Activated T-helper 1 cell treated with anti-CD3 and anti-CD28 coated beads, Interleukin-12 subunit alpha, Interleukin-12 subunit beta, Interleukin-2, Interleukin-4 antibody, amounts not matched to agents 30 ng/mL and 10 ng/mL and 1 ng/mL, durations not matched to agents 14 hours and 24 hours and 36 hours (primary cell): Measurements from ENCODE around the gene TCF12. TPM values are rescaled to one million over a fixed set of nuclear protein-coding genes. Genes with fewer than 3 reads are reported as not detected.

Source experiments
- DNase-seq: peaks from one replicate; pipeline ENCODE4 v3.0.0; 2021; ENCODE audit warnings: low spot score
- H3K27ac Mint-ChIP-seq: one replicate; pipeline ENCODE4 v1.8.0; 2021; ENCODE audit warnings: mild to moderate bottlenecking, mixed read lengths
- H3K27me3 Mint-ChIP-seq: one replicate; pipeline ENCODE4 v1.8.0; 2022; ENCODE audit warnings: mild to moderate bottlenecking, moderate library complexity, mixed read lengths; ENCODE audit not compliant: insufficient read depth
- H3K36me3 Mint-ChIP-seq: one replicate; pipeline ENCODE4 v1.8.0; 2021; ENCODE audit warnings: low read depth, mixed read lengths
- H3K4me1 Mint-ChIP-seq: one replicate; pipeline ENCODE4 v1.8.0; 2021; ENCODE audit warnings: low read depth, mixed read lengths
- H3K4me3 Mint-ChIP-seq: one replicate; pipeline ENCODE4 v1.8.0; 2021; ENCODE audit warnings: mild to moderate bottlenecking, moderate library complexity, mixed read lengths
- H3K9me3 Mint-ChIP-seq: one replicate; pipeline ENCODE4 v1.8.0; 2021; ENCODE audit warnings: mixed read lengths
- intact Hi-C: fragments of 100-400 bp; cut with micrococcal nuclease; formaldehyde crosslinking; loops from one replicate; pipeline ENCODE4 v1.15.1; 2024
- total RNA-seq: library from RNA; stranded (reverse); gene quantifications from 2 replicates; pipeline ENCODE4 v1.2.3, GENCODE V29; 2022

TCF12 gene
- total RNA-seq, 1 donor from 2014 or later: 85.7 TPM

DNA sequence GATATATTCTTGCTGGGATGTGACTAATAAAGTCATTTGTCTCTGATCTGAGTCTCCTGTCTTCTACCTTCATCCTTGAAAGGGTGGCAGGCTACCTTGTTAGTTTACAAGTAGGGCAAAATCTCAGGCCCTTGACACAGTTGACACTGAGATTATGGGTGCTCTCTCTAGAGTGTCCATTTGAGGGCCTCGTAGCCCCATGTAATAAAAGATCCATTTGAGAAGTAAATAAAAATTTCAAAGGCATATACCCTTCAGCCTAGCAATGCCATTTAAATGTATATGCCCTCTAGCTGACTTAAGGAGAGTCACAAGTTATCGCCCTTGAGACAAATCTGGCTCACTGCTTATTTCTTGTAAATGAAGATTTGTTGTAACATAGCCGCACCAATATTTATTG, 98.6 kb downstream of the TCF12 start:
- Mint-ChIP-seq H3K27ac (no peak overlapping the region), H3K9me3 (peaks cover 4% of the 10 kb centered on the region), H3K27me3 (no peaks in the 10 kb centered on the region), H3K4me1 (peaks cover 8% of the 10 kb centered on the region), H3K36me3 (peaks cover 8% of the 10 kb centered on the region), H3K4me3 (no peak overlapping the region)
- intact Hi-C loops: loop anchor here (1.0 to 10.0 kb wide), 2 partner anchors 289 to 522 kb away; no protein-coding TSS in a partner anchor
- no peak for DNase-seq

DNA sequence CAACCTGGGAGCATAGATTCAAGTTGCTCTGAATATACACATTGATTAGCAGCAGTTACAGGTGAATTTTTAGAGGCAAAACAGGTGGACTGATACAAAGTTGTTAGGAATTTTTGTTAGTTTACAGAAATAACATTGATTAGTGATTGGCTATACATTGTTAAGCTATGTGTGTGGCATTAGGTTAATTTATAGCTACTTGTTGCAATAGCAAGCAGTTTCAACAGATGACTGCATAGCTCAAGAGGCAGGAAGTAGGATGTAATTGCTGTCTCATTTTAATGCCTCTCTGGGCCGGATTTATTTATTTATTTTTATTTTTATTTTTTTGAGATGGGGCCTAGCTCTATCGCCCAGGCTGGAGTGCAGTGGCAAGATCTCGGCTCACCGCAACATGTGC, 99.7 kb downstream of the TCF12 start:
- Mint-ChIP-seq H3K27ac (no peak overlapping the region), H3K4me3 (no peak overlapping the region), H3K27me3 (no peaks in the 10 kb centered on the region), H3K36me3 (peaks cover 10% of the 10 kb centered on the region), H3K4me1 (peaks cover 19% of the 10 kb centered on the region), H3K9me3 (peaks cover 10% of the 10 kb centered on the region)
- intact Hi-C loops: loop anchor here (10.0 kb wide), 1 partner anchor 523 kb away; no protein-coding TSS in a partner anchor
- no peak for DNase-seq

DNA sequence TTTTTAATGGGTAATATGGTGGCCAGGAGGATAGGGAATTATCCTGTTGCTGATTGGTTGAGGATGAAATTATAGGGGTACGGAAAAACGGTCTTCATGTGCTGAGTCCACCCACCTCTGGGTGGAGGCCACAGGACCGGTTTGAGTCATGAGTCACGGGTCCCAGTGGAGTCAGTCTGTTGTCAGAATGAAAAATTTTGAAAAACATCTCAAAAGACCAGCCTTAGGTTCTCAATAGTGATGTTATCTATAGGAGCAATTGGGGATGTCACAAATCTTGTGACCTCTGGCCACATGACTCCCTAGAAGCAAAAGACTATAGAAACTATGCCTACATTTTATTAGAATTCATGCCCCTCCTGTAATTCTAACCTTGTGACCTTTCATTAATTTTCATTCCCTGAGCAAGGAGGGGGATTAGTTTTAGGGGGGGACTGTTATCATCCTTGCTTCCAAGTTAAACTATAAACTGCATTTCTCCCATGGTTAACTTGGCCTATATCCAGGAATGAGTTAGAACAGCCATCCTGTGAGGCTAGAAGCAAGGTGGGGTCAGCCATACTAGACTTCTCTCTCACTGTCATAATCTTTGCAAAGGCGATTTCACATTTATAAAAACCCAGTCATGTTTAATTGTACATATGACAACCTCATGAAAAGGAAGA, 101.2 kb downstream of the TCF12 start:
- intact Hi-C loops: loop anchor here (10.0 kb wide), 1 partner anchor 525 kb away; no protein-coding TSS in a partner anchor
- H3K4me1 Mint-ChIP-seq: peaks cover 20% of the 10 kb centered on the region
- H3K27me3 Mint-ChIP-seq: no peaks in the 10 kb centered on the region
- H3K36me3 Mint-ChIP-seq: peaks cover 8% of the 10 kb centered on the region
- H3K27ac Mint-ChIP-seq: no peak overlapping the region
- DNase-seq: no peak
- H3K9me3 Mint-ChIP-seq: peaks cover 10% of the 10 kb centered on the region
- H3K4me3 Mint-ChIP-seq: no peak overlapping the region

DNA sequence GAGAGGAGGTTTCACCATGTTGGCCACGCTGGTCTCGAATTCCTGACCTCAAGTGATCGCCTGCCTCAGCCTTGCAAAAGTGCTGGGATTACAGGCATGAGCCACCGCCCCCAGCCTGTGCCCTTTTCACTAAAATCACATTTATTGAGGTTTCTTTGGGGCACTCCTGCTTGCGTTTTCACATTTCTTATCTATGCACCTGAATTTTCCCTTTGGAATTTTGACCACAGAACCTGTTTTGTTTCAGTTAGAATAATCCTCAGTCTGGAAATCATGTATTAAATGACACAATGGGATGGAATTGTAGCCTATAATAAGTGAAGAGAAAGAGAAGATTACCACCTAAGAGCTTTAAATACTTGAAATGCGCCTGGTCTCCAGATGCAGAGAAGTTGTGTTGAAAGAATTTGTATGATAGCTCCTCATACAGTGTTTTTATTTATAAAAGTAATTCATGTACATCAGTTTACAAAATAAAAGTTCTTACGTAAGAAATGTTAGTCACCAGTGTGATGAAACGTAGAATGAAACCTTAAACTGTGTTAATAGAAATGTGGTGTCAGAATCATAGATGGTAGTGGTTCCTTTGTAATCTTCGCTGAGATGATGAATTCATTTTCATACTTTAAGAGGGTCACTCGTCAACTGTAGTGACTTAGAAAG, 107.0 kb downstream of the TCF12 start:
- Mint-ChIP-seq H3K9me3 (peaks cover 13% of the 10 kb centered on the region), H3K36me3 (peaks cover 4% of the 10 kb centered on the region), H3K27ac (no peak overlapping the region), H3K4me3 (no peak overlapping the region), H3K4me1 (peaks cover 17% of the 10 kb centered on the region), H3K27me3 (no peaks in the 10 kb centered on the region)
- intact Hi-C loops: no loop called here
- DNase-seq: no peak

DNA sequence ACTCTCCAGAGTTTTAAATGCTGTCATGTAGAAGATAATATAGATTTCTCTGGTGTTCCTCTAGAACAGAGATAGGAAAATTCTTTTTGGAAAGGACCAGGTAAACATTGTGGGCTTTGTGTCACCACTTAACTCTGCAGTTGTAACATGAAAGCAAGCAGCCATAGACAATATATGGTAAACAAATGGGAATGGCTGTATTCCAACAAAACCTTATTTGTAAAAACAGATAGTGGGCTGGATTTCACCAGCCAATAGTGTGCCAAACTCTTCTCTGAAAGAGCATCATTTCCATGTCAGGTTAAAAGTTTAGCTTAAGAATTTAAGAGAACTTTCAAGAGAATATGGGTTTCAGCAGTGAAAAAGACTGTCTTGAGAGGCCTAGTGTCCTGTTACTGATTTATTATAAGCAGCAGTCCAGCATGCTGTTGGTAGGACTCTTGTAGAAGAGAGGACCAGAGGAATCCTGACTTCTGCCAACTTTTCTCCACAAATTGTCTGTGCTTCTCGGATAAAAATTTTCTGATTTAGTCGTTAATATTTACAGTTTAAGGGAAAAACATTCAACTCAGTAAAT, 107.7 kb downstream of the TCF12 start:
- Mint-ChIP-seq H3K36me3 (peaks cover 2% of the 10 kb centered on the region), H3K4me1 (peaks cover 23% of the 10 kb centered on the region), H3K27me3 (no peaks in the 10 kb centered on the region), H3K4me3 (no peak overlapping the region), H3K27ac (no peak overlapping the region), H3K9me3 (peaks cover 10% of the 10 kb centered on the region)
- DNase-seq: no peak
- intact Hi-C loops: no loop called here

DNA sequence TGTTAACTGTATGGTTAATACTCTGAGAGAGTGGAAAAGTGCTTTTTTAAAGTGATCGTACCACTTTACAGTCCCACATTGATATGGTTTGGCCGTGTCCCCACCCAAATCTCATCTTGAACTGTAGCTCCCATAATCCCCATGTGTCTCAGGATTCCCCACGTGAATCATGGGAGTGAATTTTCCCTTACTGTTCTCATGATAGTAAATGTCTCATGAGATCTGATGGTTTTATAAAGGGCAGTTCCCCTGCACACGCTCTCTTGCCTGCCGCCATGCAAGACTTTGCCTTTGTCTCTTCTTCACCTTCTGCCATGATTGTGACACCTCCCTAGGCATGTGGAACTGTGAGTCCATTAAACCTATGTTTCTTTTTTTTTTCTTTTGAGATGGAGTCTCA, 109.2 kb downstream of the TCF12 start:
- intact Hi-C loops: no loop called here
- no peak overlapping the region for H3K27ac Mint-ChIP-seq
- no peak overlapping the region for H3K4me3 Mint-ChIP-seq
- DNase-seq: no peak
- peaks cover 25% of the 10 kb centered on the region for H3K4me1 Mint-ChIP-seq
- peaks cover 8% of the 10 kb centered on the region for H3K9me3 Mint-ChIP-seq
- peaks cover 2% of the 10 kb centered on the region for H3K36me3 Mint-ChIP-seq
- no peaks in the 10 kb centered on the region for H3K27me3 Mint-ChIP-seq

DNA sequence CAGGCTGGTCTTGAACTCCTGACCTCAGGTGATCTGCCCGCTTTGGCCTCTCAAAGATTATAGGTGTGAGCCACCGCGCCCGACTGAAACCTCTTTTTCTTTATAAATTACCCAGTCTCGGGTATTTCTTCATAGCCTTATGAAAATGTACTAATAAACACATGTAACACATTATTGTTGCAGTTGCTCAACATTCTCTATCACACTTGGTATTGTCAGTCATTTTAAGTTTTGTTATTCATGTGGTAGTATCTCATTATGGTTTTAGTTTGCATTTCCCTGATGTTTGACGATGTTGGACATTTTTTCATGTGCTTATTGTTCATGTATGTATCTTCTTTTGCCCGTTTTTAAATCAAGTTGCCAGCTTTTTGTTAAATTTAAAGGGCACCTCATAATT, 109.7 kb downstream of the TCF12 start:
- intact Hi-C loops: no loop called here
- Mint-ChIP-seq H3K27me3 (no peaks in the 10 kb centered on the region), H3K27ac (no peak overlapping the region), H3K4me1 (peaks cover 19% of the 10 kb centered on the region), H3K36me3 (no peaks in the 10 kb centered on the region), H3K4me3 (no peak overlapping the region), H3K9me3 (peaks cover 4% of the 10 kb centered on the region)
- no peak for DNase-seq

DNA sequence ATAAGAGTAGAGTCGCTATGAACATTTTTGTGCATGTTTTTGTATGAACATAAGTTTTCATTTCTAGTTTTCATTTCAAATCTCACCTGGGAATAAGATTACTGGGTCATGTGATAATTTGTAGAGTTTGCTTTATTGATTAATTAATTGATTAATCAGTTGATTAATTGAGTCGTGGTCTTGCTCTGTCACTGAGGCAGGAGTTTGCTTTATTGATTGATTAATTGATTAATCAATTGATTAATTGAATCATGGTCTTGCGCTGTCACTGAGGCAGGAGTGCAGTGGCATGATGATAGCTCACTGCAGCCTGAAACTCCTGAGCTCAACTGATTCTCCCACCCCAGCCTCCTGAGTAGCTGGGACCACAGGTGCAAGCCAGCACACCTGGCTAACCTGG, 111.6 kb downstream of the TCF12 start:
- Mint-ChIP-seq H3K36me3 (no peaks in the 10 kb centered on the region), H3K27me3 (no peaks in the 10 kb centered on the region), H3K4me3 (no peak overlapping the region), H3K4me1 (peaks cover 18% of the 10 kb centered on the region), H3K27ac (no peak overlapping the region), H3K9me3 (peaks cover 4% of the 10 kb centered on the region)
- no peak for DNase-seq
- intact Hi-C loops: no loop called here

DNA sequence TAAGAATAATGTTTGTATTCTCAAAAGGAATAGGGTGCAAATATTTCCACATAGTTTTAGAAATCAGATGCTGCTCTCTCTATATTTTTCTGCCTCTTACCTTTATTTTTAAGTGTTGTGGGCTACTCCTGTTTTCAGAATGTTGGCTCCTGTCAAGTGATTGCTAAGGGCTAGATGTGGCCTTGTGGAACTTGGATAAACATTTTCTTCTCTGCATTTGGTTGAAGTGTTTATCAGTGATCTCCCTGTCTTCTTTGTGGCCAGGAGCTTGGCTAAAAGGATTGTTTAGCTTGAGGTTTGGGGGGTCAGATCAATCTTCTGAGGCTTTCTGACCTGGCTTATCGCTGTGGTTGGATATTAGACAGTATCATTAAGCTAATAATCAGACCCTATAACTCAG, 112.6 kb downstream of the TCF12 start:
- H3K27me3 Mint-ChIP-seq: no peaks in the 10 kb centered on the region
- no peak overlapping the region for H3K4me3 Mint-ChIP-seq
- H3K27ac Mint-ChIP-seq: no peak overlapping the region
- peaks cover 22% of the 10 kb centered on the region for H3K4me1 Mint-ChIP-seq
- H3K9me3 Mint-ChIP-seq: peaks cover 4% of the 10 kb centered on the region
- H3K36me3 Mint-ChIP-seq: no peaks in the 10 kb centered on the region
- intact Hi-C loops: no loop called here
- no peak for DNase-seq

DNA sequence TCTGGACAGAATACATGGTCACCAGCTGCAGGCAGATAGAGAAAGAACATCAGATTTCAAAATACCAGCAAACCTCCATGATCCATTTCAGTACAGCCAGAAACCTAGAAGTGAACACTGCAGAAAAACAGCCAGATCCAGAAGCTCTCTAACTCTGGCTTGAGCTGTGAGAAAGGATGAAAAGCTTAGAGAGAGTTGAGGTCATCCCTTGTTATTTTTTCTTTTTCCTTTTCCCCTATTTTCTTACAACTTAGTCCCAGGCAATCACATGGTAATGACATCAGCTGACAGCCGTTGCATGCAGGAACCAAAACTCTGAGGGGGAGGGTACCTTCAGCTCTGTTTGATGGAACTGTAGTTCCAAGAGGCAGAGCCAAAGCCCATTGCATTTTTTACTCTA, 113.2 kb downstream of the TCF12 start:
- intact Hi-C loops: no loop called here
- Mint-ChIP-seq H3K36me3 (no peaks in the 10 kb centered on the region), H3K9me3 (peaks cover 4% of the 10 kb centered on the region), H3K4me3 (no peak overlapping the region), H3K4me1 (peaks cover 27% of the 10 kb centered on the region), H3K27me3 (no peaks in the 10 kb centered on the region), H3K27ac (no peak overlapping the region)
- DNase-seq: no peak

DNA sequence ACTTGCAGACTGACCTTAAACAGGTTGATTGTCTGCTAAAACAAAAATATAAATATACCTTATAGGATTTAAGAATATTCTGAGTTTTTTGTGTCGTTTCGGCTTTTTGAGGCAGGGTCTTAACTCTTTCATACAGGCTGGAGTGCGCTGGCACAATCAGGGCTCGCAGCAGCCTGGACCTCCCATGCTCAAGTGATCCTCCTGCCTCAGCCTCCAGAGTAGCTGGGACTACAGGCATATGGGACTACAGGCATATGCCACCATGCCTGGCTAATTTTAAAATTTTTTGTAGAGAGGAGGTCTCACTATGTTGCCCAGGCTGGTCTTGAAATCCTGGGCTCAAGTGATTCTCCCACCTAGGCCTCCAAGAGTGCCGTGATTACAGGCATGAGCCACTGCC, 113.9 kb downstream of the TCF12 start:
- H3K27ac Mint-ChIP-seq: no peak overlapping the region
- H3K4me1 Mint-ChIP-seq: peaks cover 34% of the 10 kb centered on the region
- H3K36me3 Mint-ChIP-seq: no peaks in the 10 kb centered on the region
- H3K4me3 Mint-ChIP-seq: no peak overlapping the region
- intact Hi-C loops: no loop called here
- no peak for DNase-seq
- H3K9me3 Mint-ChIP-seq: peaks cover 4% of the 10 kb centered on the region
- H3K27me3 Mint-ChIP-seq: no peaks in the 10 kb centered on the region

DNA sequence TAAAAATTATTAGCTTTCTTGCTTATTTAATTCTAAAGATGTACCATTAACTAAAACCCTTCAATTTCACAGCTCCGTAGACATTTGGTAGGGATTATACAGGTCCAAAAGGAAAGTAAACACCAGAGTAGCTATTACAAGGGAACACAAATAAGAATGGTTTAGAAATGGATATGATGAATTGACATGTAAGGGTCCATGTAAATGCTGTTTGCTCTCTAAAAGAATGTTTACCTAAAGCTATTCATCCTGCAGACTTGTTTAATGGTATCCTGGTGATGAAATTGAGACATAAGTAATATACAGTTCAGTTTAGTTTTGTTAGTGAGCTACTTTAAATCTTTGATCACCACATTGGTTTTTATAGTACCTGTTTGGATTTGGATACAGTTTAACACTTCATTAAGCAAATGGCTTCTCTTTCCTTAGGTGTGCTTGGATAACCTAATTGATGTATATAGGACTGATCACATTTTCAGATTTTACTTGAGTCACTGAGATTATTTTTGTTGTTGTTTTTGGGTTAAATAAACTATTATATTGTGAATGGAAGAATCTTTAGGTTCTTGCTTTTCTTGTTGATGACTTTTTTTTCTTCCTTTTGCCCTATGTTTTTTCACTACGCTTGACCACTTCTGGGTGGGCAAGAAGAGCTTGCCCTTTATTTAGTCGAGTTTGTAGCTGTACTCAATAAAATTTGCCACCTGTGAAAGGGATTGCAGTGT, 115.4 kb downstream of the TCF12 start:
- no peak overlapping the region for H3K4me3 Mint-ChIP-seq
- peaks cover 40% of the 10 kb centered on the region for H3K4me1 Mint-ChIP-seq
- intact Hi-C loops: no loop called here
- H3K27ac Mint-ChIP-seq: no peak overlapping the region
- H3K36me3 Mint-ChIP-seq: no peaks in the 10 kb centered on the region
- no peaks in the 10 kb centered on the region for H3K9me3 Mint-ChIP-seq
- no peaks in the 10 kb centered on the region for H3K27me3 Mint-ChIP-seq
- no peak for DNase-seq

DNA sequence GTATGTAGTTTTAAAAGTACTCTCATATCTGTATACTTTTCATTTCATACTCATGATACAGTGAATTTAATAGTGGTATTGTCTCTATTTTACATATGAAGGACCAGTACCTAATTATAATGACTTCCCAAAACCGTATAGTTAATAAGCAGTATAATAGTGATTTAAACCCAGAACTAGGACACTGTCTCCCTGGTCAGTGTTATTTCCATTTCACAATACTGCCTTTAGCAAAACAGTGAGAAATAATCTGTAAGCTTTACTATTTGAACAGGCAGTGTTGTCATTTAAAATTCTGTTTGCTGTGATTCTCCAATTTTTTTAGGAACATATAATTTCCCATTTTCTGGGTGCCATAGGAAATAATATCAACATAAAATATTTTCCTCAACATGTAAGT, 116.2 kb downstream of the TCF12 start:
- H3K36me3 Mint-ChIP-seq: no peaks in the 10 kb centered on the region
- no peaks in the 10 kb centered on the region for H3K27me3 Mint-ChIP-seq
- no peak for DNase-seq
- no peaks in the 10 kb centered on the region for H3K9me3 Mint-ChIP-seq
- no peak overlapping the region for H3K27ac Mint-ChIP-seq
- intact Hi-C loops: no loop called here
- no peak overlapping the region for H3K4me3 Mint-ChIP-seq
- H3K4me1 Mint-ChIP-seq: peaks cover 38% of the 10 kb centered on the region
